VCaP (cell line): ENCODE measurements around the gene IMMT.
A peak's percentile ranks its signal among the peaks of the same experiment; 100 is the strongest.

Experiments used
- H3K27ac ChIP-seq: fragments of 450-650 bp; 2 replicates; pipeline ENCODE4 v1.5.1; 2017
- TF ChIP-seq, protein P1 (sequence below): fragments of 450-650 bp; conservative IDR thresholded peaks from 2 replicates; pipeline ENCODE4 v1.5.1; 2017; ENCODE audit warnings: mild to moderate bottlenecking, moderate library complexity

IMMT gene

DNA sequence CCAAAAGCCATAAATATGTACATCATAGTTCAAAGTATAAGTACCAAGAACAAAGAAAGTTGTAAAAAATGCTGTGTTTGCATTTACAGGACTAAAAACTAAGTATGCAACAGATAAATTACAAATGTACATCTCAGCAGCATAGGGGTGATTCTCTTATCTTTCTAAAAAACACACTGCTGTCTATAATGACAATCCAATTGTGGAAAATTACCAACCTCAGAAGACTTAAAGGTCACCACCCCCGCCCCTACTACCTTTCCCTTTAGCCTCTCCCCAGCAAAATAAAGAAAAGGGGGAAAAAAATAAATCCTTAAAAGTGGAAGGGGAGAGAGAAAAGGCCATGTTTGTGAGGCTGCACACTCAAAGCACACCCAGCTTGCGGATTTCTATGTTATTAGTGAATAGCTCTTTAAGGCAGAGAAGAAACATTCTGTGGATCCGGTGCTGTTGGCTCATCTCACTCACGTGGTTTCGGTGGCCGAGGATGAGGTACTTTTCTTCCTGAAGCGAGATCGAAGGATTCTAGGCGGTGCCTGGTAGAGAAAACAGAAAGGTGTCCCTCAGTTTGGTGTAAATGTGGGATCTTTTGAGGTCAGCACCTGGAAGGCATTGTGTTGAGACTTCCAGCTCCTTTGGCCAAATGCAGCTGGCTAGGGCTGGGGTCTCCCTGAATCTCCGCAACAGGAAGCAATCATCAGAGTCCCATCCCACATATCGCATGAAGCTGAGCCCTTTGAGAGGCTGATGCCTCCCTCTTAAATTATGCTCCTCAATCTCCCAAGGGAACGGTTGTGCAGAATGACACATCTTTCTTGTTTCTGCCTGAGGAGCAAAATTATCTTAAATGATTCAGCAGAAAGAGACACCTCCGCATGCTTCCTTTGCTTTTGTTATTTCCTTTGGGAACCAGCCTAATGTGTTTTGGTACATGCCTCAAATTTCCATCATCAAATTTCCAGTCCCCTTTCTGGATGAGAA lies 21.6 kb upstream of the IMMT start:
- no peak overlapping the region for H3K27ac ChIP-seq
- TF ChIP-seq, protein P1, sequence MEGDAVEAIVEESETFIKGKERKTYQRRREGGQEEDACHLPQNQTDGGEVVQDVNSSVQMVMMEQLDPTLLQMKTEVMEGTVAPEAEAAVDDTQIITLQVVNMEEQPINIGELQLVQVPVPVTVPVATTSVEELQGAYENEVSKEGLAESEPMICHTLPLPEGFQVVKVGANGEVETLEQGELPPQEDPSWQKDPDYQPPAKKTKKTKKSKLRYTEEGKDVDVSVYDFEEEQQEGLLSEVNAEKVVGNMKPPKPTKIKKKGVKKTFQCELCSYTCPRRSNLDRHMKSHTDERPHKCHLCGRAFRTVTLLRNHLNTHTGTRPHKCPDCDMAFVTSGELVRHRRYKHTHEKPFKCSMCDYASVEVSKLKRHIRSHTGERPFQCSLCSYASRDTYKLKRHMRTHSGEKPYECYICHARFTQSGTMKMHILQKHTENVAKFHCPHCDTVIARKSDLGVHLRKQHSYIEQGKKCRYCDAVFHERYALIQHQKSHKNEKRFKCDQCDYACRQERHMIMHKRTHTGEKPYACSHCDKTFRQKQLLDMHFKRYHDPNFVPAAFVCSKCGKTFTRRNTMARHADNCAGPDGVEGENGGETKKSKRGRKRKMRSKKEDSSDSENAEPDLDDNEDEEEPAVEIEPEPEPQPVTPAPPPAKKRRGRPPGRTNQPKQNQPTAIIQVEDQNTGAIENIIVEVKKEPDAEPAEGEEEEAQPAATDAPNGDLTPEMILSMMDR: no peak

DNA sequence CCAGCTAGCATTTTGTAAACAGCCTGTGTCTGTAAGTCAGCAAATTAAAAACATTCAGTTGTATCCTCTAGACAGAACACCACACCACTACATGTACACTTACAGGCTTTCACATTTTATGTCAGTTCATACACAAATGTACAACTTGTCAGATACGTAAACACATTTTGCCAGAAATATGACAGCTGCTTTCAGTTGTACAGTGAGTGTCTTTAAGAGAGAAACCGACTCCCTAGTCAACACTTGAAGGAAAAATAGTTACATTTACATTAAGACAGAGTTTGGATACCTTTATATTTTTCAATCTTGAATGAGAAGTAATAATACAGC lies 19.2 kb upstream of the IMMT start:
- TF ChIP-seq, protein P1: no peak
- H3K27ac ChIP-seq: peak overlapping the region; percentile 74

DNA sequence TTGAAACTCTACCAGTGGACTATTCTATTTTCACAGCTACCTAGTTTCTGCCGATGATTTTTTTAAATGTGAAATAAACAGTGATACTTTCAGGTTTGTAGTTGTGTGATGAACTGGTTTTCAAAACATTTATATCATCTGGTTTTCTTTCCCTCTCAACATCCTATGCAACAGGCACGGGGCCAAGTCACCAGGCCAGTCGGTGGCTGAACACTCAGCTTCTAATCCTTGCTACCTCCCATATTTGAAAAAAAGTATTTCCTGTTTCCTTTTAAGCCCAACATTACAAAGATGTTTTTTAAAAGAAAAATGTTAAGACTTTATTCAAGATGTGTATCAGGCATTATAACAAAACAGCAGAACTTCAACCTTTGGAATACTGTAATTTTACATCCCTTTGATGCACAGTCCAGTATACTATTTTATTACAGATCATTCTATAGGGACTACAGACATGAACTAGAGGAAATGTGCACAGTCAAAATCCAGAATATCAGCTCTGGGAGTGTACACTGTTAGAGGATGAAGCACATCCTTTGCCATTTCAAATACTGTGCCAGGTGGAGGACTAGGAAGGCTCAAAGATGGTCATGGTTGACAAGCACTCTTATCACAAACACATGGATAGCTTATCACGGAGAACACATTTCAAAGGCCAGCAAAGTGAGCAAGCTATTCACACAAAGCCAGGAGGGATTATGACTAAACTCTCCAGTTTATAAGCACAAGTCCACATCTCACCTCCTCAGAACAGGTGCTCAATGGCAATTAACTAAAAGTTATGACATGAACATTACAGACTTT lies 18.6 kb upstream of the IMMT start:
- TF ChIP-seq, protein P1: no peak
- peak overlapping the region; percentile 74 for H3K27ac ChIP-seq

DNA sequence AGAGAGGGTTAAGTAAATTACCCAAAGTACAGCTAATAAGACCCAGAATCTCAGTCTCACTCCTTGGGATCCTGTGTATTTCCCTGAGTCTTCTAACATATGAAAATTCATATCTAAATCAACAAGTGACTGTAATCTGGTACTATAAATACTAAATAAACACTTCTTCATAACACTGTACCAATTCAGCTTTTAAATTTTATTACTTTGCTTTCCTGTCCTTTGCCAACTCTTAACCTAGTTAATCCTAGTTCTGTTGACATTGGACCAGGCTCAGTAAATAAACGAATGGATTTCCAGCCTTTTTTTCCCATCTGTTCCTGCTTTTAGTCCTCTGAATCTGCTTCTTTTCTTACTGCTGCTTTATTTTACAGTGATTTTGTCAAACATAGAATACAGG lies 17.8 kb upstream of the IMMT start:
- TF ChIP-seq, protein P1: no peak

DNA sequence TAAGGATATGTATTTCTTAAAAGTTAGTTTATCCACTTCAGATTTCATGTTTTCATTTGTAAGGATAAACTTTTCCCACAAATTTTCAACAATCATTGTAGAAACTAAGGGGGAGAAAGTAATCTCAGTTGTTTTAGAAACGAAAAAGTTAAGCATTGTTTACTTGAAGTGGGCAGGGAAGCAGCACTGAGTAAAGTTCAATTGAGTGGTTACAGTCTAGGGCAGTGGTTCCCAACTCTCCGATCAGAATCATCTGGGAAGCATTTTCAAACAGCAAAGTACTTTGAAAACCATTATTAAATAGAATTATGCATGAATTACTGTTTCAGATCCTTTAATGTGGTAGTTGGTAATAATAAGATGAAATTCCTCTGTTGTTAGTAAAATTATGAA lies 16.5 kb upstream of the IMMT start:
- TF ChIP-seq, protein P1: no peak
- H3K27ac ChIP-seq: no peak overlapping the region

More for the DNA sequence above, 17.8 kb upstream of the IMMT start:
- H3K27ac ChIP-seq: peak overlapping the region; percentile 74

DNA sequence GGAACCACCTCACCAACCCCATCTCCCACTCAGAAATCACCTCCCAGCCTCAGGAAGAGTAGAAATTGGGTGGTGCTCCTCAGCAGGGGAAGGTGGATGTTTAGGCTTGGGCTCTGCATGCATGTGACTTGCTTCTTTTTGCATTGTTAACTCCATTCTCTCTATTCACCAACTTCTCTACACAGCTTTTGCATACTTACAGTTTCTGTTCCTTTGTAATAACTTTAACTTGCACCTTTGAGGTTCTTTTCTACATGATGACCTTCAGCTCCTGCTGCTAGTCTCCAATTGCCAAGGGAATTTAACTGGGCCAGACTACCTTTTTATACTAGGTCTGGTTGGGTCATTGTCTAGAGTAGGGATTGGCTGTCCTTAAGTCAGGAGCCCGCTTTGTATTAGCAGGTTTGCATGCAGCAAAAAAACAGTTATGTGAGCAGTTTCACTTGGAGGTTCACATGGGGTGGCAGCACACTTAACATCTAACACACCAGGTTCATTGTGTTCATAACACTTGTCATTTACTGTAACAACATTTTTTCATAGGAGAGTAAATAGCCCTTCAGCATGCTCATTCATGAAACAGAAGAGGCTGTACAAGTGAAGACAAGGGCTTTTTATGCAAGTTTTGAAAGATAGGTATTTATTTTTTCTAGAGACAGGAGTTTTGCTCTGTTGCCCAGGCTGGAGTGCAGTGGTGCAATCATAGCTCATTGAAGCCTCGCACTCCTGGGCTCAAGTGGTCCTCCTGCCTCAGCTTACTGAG lies 16.0 kb upstream of the IMMT start:
- H3K27ac ChIP-seq: no peak overlapping the region

More for the DNA sequence above, 16.0 kb upstream of the IMMT start:
- TF ChIP-seq, protein P1: no peak
